SU-DHL-6 (cell line): ENCODE data around the gene SUSD4.

Experiments
- H2AFZ ChIP-seq: fragments of 200-600 bp; sonication (generic); 2 replicates; pipeline ENCODE4 v1.6.1; 2014; ENCODE audit warnings: low read depth, mild to moderate bottlenecking, moderate library complexity, mixed read lengths, antibody characterized with exemption, low read length; ENCODE audit not compliant: severe bottlenecking
- H3F3A ChIP-seq: fragments of 200-600 bp; shearing (Covaris generic); 2 replicates; pipeline ENCODE4 v1.6.0; 2016; ENCODE audit warnings: antibody characterized with exemption, mild to moderate bottlenecking; ENCODE audit not compliant: insufficient read depth
- H3K27ac ChIP-seq: fragments of 200-600 bp; sonication (generic); 2 replicates; pipeline ENCODE4 v1.5.1; 2016; ENCODE audit warnings: low read depth, mild to moderate bottlenecking, low read length, moderate library complexity, mixed read lengths
- H3K27me3 ChIP-seq: fragments of 200-600 bp; sonication (generic), shearing (Covaris generic); 2 replicates; pipeline ENCODE4 v1.6.0; 2014; ENCODE audit warnings: mild to moderate bottlenecking, low read length
- H3K36me3 ChIP-seq: fragments of 200-600 bp; sonication (generic); 2 replicates; pipeline ENCODE4 v1.6.1; 2014; ENCODE audit warnings: mild to moderate bottlenecking, low read length, mixed read lengths
- H3K4me2 ChIP-seq: fragments of 300-600, 200-600 bp; shearing (Covaris generic), sonication (generic); 2 replicates; pipeline ENCODE4 v1.6.0; 2014; ENCODE audit warnings: low read length, low read depth, mild to moderate bottlenecking; ENCODE audit not compliant: poor library complexity, severe bottlenecking
- H3K4me3 ChIP-seq: fragments of 200-600 bp; sonication (generic); 2 replicates; pipeline ENCODE4 v1.5.1; 2014; ENCODE audit warnings: antibody characterized with exemption, low read length, mild to moderate bottlenecking, mixed read lengths; ENCODE audit not compliant: insufficient read depth, poor library complexity, severe bottlenecking
- H3K79me2 ChIP-seq: fragments of 200-600 bp; sonication (generic); 2 replicates; pipeline ENCODE4 v1.6.1; 2014; ENCODE audit warnings: mild to moderate bottlenecking, low read length, moderate library complexity; ENCODE audit not compliant: insufficient read depth
- H3K9ac ChIP-seq: fragments of 200-600 bp; sonication (generic); 2 replicates; pipeline ENCODE4 v1.7.0; 2014; ENCODE audit warnings: mild to moderate bottlenecking, low read length
- H3K9me2 ChIP-seq: fragments of 200-600 bp; sonication (generic); replicated peaks from 2 replicates; pipeline ENCODE4 v1.6.1; 2014; ENCODE audit warnings: low read length; ENCODE audit not compliant: insufficient read depth
- H3K9me3 ChIP-seq: fragments of 200-600 bp; sonication (generic); 2 replicates; pipeline ENCODE4 v1.6.1; 2014; ENCODE audit warnings: low read length, mixed read lengths; ENCODE audit not compliant: insufficient read depth
- H4K20me1 ChIP-seq: fragments of 200-600 bp; sonication (generic); 2 replicates; pipeline ENCODE4 v1.6.1; 2014; ENCODE audit warnings: low read depth, mild to moderate bottlenecking, antibody characterized with exemption, low read length, moderate library complexity, mixed read lengths
- EZH2phosphoT487 ChIP-seq: fragments of 200-600 bp; sonication (generic), shearing (Covaris generic); conservative IDR thresholded peaks from 2 replicates; pipeline ENCODE4 v1.6.1; 2018; ENCODE audit warnings: mild to moderate bottlenecking, antibody characterized with exemption, low read length, moderate library complexity, mixed read lengths
- TF ChIP-seq, protein P1 (sequence below): fragments of 200-600 bp; sonication (generic); IDR thresholded peaks from one replicate; pipeline ENCODE4 v1.5.1; 2017; ENCODE audit warnings: antibody characterized with exemption, mild to moderate bottlenecking, low read length, moderate library complexity; ENCODE audit not compliant: insufficient read depth, poor library complexity, severe bottlenecking

SUSD4 gene

GRCh38 chr1:223411309-223411708, 47.3 kb upstream of the SUSD4 start:
- no peak overlapping the region for H3K27ac ChIP-seq
- no peaks in the 10 kb centered on the region for H3K27me3 ChIP-seq
- no peak overlapping the region for H2AFZ ChIP-seq
- no peak for TF ChIP-seq EZH2phosphoT487
- TF ChIP-seq, protein P1, sequence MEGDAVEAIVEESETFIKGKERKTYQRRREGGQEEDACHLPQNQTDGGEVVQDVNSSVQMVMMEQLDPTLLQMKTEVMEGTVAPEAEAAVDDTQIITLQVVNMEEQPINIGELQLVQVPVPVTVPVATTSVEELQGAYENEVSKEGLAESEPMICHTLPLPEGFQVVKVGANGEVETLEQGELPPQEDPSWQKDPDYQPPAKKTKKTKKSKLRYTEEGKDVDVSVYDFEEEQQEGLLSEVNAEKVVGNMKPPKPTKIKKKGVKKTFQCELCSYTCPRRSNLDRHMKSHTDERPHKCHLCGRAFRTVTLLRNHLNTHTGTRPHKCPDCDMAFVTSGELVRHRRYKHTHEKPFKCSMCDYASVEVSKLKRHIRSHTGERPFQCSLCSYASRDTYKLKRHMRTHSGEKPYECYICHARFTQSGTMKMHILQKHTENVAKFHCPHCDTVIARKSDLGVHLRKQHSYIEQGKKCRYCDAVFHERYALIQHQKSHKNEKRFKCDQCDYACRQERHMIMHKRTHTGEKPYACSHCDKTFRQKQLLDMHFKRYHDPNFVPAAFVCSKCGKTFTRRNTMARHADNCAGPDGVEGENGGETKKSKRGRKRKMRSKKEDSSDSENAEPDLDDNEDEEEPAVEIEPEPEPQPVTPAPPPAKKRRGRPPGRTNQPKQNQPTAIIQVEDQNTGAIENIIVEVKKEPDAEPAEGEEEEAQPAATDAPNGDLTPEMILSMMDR, result no peak
- no peak overlapping the region for H3K9ac ChIP-seq
- no peak overlapping the region for H3K4me2 ChIP-seq
- H3K79me2 ChIP-seq, result no peaks in the 10 kb centered on the region
- no peaks in the 10 kb centered on the region for H3F3A ChIP-seq
- no peaks in the 10 kb centered on the region for H4K20me1 ChIP-seq
- no peaks in the 10 kb centered on the region for H3K9me3 ChIP-seq
- no peaks in the 10 kb centered on the region for H3K9me2 ChIP-seq
- H3K4me3 ChIP-seq, result no peak overlapping the region
- no peaks in the 10 kb centered on the region for H3K36me3 ChIP-seq

DNA sequence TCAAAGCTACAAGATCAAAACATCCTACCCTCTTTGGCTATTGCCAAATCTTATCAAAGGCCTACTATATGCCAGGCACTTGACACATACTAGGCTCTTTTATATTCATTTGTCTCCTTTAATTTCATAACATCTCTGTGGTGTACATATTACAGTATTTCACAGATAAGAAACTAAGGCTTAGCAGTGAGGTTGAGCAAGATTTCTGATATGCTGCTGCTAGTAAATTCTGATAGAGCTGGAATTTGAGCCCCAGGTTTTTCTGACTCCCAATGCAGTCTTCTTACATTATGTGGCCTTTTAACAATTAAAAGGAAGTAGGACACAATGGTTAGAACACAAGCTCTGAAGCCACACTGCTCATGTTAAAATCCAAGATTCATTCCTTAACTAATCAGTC, 46.1 kb upstream of the SUSD4 start:
- no peak for TF ChIP-seq EZH2phosphoT487
- TF ChIP-seq, protein P1, result no peak
- no peak overlapping the region for H3K9ac ChIP-seq

DNA sequence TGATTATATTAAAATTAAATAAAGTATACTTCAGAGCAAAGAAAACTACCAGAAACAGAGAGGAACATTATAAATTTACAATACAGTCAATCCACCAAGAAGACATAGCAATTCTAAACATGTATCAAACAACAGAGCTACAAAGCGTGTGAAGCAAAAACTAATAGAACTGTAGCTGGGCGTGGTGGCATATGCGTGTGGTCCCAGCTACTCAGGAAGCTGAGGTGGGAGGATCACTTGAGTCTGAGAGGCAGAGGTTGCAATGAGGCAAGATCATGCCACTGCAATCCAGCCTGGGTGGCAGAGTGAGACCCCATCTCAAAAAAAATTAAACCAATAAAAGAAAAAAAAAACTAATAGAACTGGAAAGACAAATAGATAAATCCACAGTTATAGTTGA, 41.5 kb upstream of the SUSD4 start:
- H4K20me1 ChIP-seq, result no peaks in the 10 kb centered on the region
- TF ChIP-seq, protein P1, result no peak
- TF ChIP-seq EZH2phosphoT487, result no peak
- no peaks in the 10 kb centered on the region for H3K27me3 ChIP-seq
- H3K27ac ChIP-seq, result no peak overlapping the region
- no peaks in the 10 kb centered on the region for H3K9me3 ChIP-seq
- no peaks in the 10 kb centered on the region for H3F3A ChIP-seq
- H3K4me2 ChIP-seq, result no peak overlapping the region
- H3K9ac ChIP-seq, result no peak overlapping the region
- H2AFZ ChIP-seq, result no peak overlapping the region
- no peak overlapping the region for H3K4me3 ChIP-seq
- no peaks in the 10 kb centered on the region for H3K36me3 ChIP-seq
- no peaks in the 10 kb centered on the region for H3K79me2 ChIP-seq
- H3K9me2 ChIP-seq, result no peaks in the 10 kb centered on the region

More for the DNA sequence above, 46.1 kb upstream of the SUSD4 start:
- no peaks in the 10 kb centered on the region for H3K36me3 ChIP-seq
- no peaks in the 10 kb centered on the region for H3F3A ChIP-seq
- H4K20me1 ChIP-seq, result no peaks in the 10 kb centered on the region
- no peak overlapping the region for H3K4me2 ChIP-seq
- no peaks in the 10 kb centered on the region for H3K79me2 ChIP-seq
- H3K27ac ChIP-seq, result no peak overlapping the region
- no peaks in the 10 kb centered on the region for H3K9me3 ChIP-seq
- H3K27me3 ChIP-seq, result no peaks in the 10 kb centered on the region
- no peak overlapping the region for H2AFZ ChIP-seq
- H3K4me3 ChIP-seq, result no peak overlapping the region
- no peaks in the 10 kb centered on the region for H3K9me2 ChIP-seq
